Heart left ventricle (tissue), 16 donors: Measurements from ENCODE around the gene PAIP2B. TPM values are rescaled to one million over a fixed set of nuclear protein-coding genes. Genes with fewer than 3 reads are reported as not detected.

Source experiments
- ATAC-seq, 4 donors: fragments of 200-7000 bp; cut with Tn5 transposase; one replicate each; pipeline ENCODE4 v1.9.1; 2020 to 2022; ENCODE audit warnings: moderate library complexity in 4 of 4, mild to moderate bottlenecking in 3 of 4, moderate number of reproducible peaks in 1 of 4
- DNase-seq, 5 donors: peaks; one replicate each; pipeline ENCODE4 v3.0.0-alpha.2; 2020
- H3K27ac ChIP-seq, 12 donors: fragments of 200-600 bp; sonication (generic) in 4 of 12; one replicate each; pipeline versions ENCODE4 v1.5.0 to v1.8.0; 2016 to 2022; ENCODE audit warnings: mild to moderate bottlenecking in 2 of 12
- H3K27me3 ChIP-seq, 9 donors: fragments of 200-600 bp; sonication (generic) in 2 of 9; one replicate each; pipeline versions ENCODE4 v1.5.1 to v1.8.0; 2016 to 2022; ENCODE audit warnings: mild to moderate bottlenecking in 3 of 9
- H3K36me3 ChIP-seq, 9 donors: fragments of 200-600 bp; sonication (generic) in 2 of 9; one replicate each; pipeline versions ENCODE4 v1.5.0 to v1.8.0; 2018 to 2022; ENCODE audit warnings: mild to moderate bottlenecking in 2 of 9
- H3K4me1 ChIP-seq, 12 donors: fragments of 200-600 bp; sonication (generic) in 4 of 12; one replicate each; pipeline versions ENCODE4 v1.5.0 to v1.8.0; 2016 to 2022; ENCODE audit warnings: mild to moderate bottlenecking in 3 of 12
- H3K4me3 ChIP-seq, 12 donors: fragments of 200-600 bp; sonication (generic) in 4 of 12; one replicate each; pipeline versions ENCODE4 v1.5.0 to v1.8.0; 2017 to 2022; ENCODE audit warnings: mild to moderate bottlenecking in 9 of 12, moderate library complexity in 4 of 12
- H3K9me3 ChIP-seq, 12 donors: fragments of 200-600 bp; sonication (generic) in 4 of 12; one replicate each; pipeline versions ENCODE4 v1.5.0 to v1.8.0; 2016 to 2022; ENCODE audit warnings: mild to moderate bottlenecking in 1 of 12
- CTCF ChIP-seq, 12 donors: fragments of 200-600 bp; sonication (generic) in 4 of 12; IDR thresholded peaks; one replicate each; pipeline versions ENCODE4 v1.5.0 to v1.8.0; 2018 to 2022; ENCODE audit warnings: antibody characterized with exemption in 12 of 12, mild to moderate bottlenecking in 5 of 12
- POLR2A ChIP-seq, 2 donors: fragments of 450-650 bp; IDR thresholded peaks; one replicate each; pipeline ENCODE4 v1.6.1; 2017; ENCODE audit warnings: antibody characterized with exemption in 2 of 2, mild to moderate bottlenecking in 2 of 2, moderate library complexity in 2 of 2
- WGBS, 4 donors: extraction: QIAGEN DNeasy Blood & Tissue Kit in 2 of 4; methylation state at CpG; one replicate each; pipeline versions ENCODE4 v1.1.5 to v1.1.7; 2013 to 2018; 5-methylcytosine and 5-hydroxymethylcytosine counted together
- intact Hi-C, 10 donors: fragments of 100-400 bp; cut with DNase I; formaldehyde crosslinking; loops; one replicate each; pipeline versions ENCODE4 v1.11.1 to v1.14.2; 2022
- polyA plus RNA-seq, 2 donors: library from polyadenylated mRNA; stranded (reverse); fragments of 200-250 nt; gene quantifications; one replicate each; pipeline ENCODE4 v1.2.3, GENCODE V29; 2013
- total RNA-seq, 9 donors: library from RNA; depleted of rRNA in 2 of 9; stranded (reverse); fragments of >200 nt in 2 of 9; fragmentation: NEBNext Ultra II Directional in 3 of 9; extraction: Animal tissue kit (Norgen Biotek cat#: 25700) in 3 of 9; gene quantifications; one replicate each; pipeline versions ENCODE4 v1.1.0 to v1.2.4, GENCODE V29; 2016 to 2023
- donor health status: ischemic (EF 13 %, LVEDD 7.1; RV severe dilation, severe dysfunction).
- donor health status: healthy with polysubstance abuse.
- donor health status: DM: no; HTN: yes; CAD: no.
- donor health status: DM: no; HTN: no; CAD: no.
- donor health status: ischemic (EF 25% LVEDD 6.9; RV normal size, moderate dysfunction).
- donor health status: ischemic (EF 25% LVEDD 5.7; RV mildly dilated, moderate dysfunction).
- donor health status: healthy.
- donor health status: DM: yes; HTN: yes; CAD: no.
- donor health status: ischemic (EF 35%, LVEDD 5.7; RV mildly dilated, moderate dysfunction).
- donor health status: nonischemic (EF 11% LVEDD 7.7; RV severe dilation, severe dysfunction).
- donor health status: DM: yes; HTN: yes; CAD: no.
- donor health status: PGD.
- donor health status: ischemic (EF 29% LVEDD 5.4; RV normal size, mild dysfunction).
- donor health status: nonischemic (EF 23%, LVEDD 6.1; RV moderate dilation, normal function).

Gene PAIP2B
- total and polyA plus RNA-seq, 11 donors, result 11.9 to 89.0 (median 53.2) TPM

DNA sequence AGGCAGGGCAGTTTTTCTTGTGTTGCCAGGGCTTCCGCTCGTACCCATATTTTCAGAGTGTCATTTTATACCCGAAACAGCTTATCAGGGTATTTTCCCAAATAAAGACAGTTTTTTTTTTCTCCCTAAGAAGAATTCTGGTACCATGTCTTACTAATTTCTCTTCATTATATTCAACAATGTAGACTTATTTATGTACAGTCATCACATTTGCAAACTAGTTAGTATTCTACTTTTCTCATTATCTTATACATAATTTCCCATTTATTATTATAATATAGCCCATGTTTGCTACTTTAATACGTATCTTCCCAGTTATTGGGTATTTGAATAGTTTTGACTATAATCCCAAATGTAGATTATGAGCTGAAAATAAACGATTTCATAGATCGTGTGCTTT, 36.5 kb upstream of the PAIP2B start:
- intact Hi-C loops, result no loop called here
- no peak for TF ChIP-seq POLR2A (IDR thresholded peaks at IDR 0.05)
- TF ChIP-seq CTCF (IDR thresholded peaks at IDR 0.05), result no peak
- Histone ChIP-seq H3K4me3 (no peak overlapping the region), H3K4me1 (peaks cover 0 to 10% (median 3%) of the 10 kb centered on the region in 12 donors), H3K9me3 (no peaks in the 10 kb centered on the region), H3K27me3 (no peaks in the 10 kb centered on the region), H3K36me3 (no peaks in the 10 kb centered on the region), H3K27ac (no peak overlapping the region)
- DNase-seq (no peak), ATAC-seq (no peak)
- WGBS, 4 donors, result 90 to 95% (median 92%) methylated on average over 6 of the region's 6 CpGs

DNA sequence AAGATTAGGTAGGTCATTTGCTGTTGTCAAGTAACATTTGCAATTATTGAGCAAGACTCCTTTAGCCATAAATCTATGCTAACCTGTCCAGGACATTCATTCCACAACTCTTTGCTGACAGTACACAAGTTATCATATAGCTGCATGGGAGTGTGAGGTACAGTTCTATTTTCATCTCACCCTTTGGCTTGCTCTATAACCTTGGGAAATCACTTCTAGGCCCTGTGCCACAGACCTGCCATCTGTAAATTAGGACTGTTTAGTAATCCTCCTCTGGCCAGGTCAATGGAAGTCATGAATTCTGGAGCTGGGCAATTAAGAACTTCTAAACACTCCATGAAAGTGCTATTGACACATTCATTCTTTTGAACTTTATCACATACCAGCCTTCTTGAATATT, 34.6 kb upstream of the PAIP2B start:
- H3K9me3 ChIP-seq, result no peaks in the 10 kb centered on the region
- TF ChIP-seq CTCF (IDR thresholded peaks at IDR 0.05), result no peak
- TF ChIP-seq POLR2A (IDR thresholded peaks at IDR 0.05), result no peak
- H3K36me3 ChIP-seq, result no peaks in the 10 kb centered on the region
- no peak overlapping the region for H3K4me3 ChIP-seq
- H3K27me3 ChIP-seq, result no peaks in the 10 kb centered on the region
- DNase-seq, result peak in 4 of 5 donors; percentile 43 to 63 (median 57)
- peaks cover 0 to 13% (median 3%) of the 10 kb centered on the region in 12 donors for H3K4me1 ChIP-seq
- peak; percentile 98 to 99 (median 98) for ATAC-seq
- H3K27ac ChIP-seq, result peak overlapping the region in 10 of 12 donors; percentile 26 to 79 (median 58)
- intact Hi-C loops, result no loop called here

DNA sequence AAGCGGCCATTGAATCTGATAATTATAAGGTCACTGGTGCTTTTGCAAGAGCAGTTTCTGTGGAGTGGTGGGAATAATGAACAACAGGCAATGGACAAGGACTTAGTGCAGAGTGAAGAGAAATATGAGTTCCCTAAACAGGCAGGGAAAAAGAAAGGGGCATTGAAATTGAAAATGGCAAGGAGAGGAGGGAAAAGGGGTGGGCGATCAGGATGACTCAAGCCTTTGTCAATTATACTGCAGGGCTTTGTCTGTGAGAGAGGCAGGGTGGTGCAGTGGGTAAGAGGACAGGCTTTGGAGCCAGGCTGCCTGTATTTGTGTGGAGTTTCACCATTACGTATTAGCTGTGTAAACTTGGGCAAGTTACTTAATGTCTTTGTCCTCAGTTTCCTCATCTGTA, 29.5 kb upstream of the PAIP2B start:
- Histone ChIP-seq H3K9me3 (no peaks in the 10 kb centered on the region), H3K4me3 (no peak overlapping the region), H3K27me3 (no peaks in the 10 kb centered on the region), H3K4me1 (peaks cover 0 to 18% (median 4%) of the 10 kb centered on the region in 12 donors), H3K27ac (peak overlapping the region in 1 of 12 donors; percentile 15), H3K36me3 (no peaks in the 10 kb centered on the region)
- ATAC-seq, result no peak
- WGBS, 4 donors, result 77 to 86% (median 84%) methylated on average over 3 of the region's 3 CpGs
- TF ChIP-seq POLR2A (IDR thresholded peaks at IDR 0.05), result no peak
- no peak for DNase-seq
- intact Hi-C loops, result no loop called here

DNA sequence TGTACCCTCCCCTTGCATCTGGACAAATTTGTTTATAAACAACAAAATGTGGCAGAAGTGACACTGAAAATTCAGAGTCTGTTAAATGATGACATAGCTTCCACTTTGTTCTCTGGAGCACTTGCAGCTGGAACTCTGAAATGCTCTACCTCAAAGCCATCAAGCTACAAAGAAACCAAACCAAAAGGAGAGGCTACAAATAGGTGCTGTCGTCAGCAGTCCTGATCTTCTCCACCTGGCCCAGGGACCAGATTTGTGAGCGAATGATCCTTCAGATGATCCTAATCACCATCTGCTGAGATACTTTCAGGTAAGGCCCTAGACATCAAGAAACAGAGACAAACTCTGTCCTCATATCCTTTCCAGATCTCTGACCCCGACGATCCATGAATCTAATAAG, 27.9 kb upstream of the PAIP2B start:
- Histone ChIP-seq H3K4me3 (no peak overlapping the region), H3K36me3 (no peaks in the 10 kb centered on the region), H3K27me3 (no peaks in the 10 kb centered on the region), H3K4me1 (peaks cover 0 to 12% (median 0%) of the 10 kb centered on the region in 12 donors), H3K27ac (no peak overlapping the region), H3K9me3 (no peaks in the 10 kb centered on the region)
- DNase-seq (no peak), ATAC-seq (no peak)
- TF ChIP-seq CTCF (IDR thresholded peaks at IDR 0.05) (no peak), POLR2A (IDR thresholded peaks at IDR 0.05) (no peak)
- WGBS, 4 donors, result 87 to 93% (median 90%) methylated on average over 4 of the region's 4 CpGs
- intact Hi-C loops, result no loop called here

- no peak overlapping the region for H3K4me3 ChIP-seq
- H3K27me3 ChIP-seq, result no peaks in the 10 kb centered on the region
- ATAC-seq (peak in 1 of 4 donors; percentile 39), DNase-seq (no peak)
- WGBS, 4 donors, result 84 to 96% (median 91%) methylated on average over 3 of the region's 3 CpGs
- TF ChIP-seq POLR2A (IDR thresholded peaks at IDR 0.05) (no peak), CTCF (IDR thresholded peaks at IDR 0.05) (no peak)
- peak overlapping the region in 7 of 12 donors; percentile 6 to 63 (median 37) for H3K27ac ChIP-seq
- intact Hi-C loops, result no loop called here
- H3K9me3 ChIP-seq, result no peaks in the 10 kb centered on the region
- peaks cover 0 to 12% (median 0%) of the 10 kb centered on the region in 12 donors for H3K4me1 ChIP-seq
- no peaks in the 10 kb centered on the region for H3K36me3 ChIP-seq
These were observed 27.2 kb upstream of the PAIP2B start for GRCh38 chr2:71254078-71254477.
